CD4-positive, alpha-beta T cell treated with Interleukin-4 for 1 hour (primary cell): ENCODE data around the gene KRT5.
A peak's percentile ranks its signal among the peaks of the same experiment; 100 is the strongest.

Experiments used
- DNase-seq, 2 donors: peaks; one replicate each; pipeline ENCODE4 v3.0.0-alpha.2; 2020 to 2022

KRT5 gene

GRCh38 chr12:52535574-52535973 lies 15.4 kb upstream of the KRT5 start:
- no peak for DNase-seq

DNA sequence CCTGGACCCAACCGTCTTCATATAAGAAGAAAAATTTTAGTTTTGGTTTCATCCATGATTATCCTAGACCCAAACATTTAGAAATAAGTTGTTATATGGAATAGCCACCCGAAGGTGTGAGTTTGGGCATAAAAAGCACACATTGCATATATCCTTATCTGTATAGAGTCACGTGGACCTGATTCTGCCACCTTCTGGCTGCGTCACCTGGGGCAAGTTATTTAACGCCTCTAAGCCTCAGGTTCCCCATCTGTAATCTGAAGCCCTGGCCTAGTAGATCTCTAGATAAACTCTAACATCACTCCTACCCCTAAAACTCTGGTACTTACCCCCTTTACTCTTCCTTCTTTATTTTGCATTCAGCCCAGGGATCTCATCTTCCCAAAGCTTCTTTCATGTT lies 14.3 kb upstream of the KRT5 start:
- no peak for DNase-seq

DNA sequence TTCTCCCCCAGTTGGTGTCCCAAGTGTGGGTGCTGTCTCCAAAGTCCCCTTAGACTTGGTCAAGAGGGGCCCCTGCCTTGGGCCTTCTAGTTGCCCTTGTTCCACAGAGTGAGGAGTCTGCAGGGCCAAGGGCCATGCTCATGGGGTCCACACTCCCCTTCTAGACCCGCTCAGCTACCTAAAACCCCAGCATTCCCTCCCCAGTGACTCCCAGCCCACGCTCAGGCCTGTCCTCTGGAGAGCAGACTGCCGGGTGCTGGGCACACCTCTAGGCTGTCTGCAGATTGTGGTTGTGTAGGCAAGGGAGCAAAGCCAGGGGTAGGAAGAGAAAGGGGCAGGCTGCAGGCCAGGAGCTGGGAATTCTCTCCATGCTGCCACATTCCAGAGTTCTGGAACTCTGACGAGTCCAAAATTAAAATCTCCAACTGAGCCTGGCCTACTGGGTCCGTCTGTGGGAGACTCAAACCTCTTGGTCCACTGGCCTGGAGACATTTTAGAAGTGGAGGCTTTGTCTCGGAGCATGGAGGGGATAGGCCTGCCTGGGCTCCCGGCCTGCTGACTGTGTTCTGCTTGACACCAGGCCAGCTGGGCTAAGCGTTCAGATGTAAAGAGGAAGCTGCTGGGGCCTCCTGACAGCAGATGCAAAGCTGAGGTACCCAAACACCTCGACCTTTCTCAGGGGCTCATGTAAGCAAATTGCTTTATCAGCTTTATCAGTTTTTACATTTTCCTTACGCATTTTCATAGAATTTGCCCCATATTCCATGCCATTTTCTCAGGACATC lies 13.7 kb upstream of the KRT5 start:
- DNase-seq, result no peak

DNA sequence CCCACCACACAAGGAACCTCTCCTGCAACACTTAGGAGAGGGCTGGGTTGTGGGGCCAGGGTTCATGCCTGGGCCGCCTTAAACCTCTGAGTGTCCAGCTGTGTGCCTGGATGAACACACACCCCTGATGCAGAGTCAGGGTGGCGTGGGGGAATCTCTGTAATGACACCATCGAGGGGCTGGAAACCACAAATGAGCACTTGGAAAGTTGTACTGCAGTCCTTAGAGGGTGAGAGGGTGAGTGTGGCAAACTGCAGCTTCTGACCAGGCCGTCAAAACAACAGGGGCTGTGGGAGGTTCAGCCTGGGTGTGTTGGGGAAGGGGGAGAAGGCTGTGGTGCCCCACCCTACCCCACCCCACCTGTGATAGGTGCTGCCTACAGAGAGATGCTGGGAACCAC lies 12.4 kb upstream of the KRT5 start:
- DNase-seq, result no peak

- DNase-seq, result peak in 1 of 2 donors; percentile 43
Observed at GRCh38 chr12:52531566-52532300, 11.5 kb upstream of the KRT5 start.

DNA sequence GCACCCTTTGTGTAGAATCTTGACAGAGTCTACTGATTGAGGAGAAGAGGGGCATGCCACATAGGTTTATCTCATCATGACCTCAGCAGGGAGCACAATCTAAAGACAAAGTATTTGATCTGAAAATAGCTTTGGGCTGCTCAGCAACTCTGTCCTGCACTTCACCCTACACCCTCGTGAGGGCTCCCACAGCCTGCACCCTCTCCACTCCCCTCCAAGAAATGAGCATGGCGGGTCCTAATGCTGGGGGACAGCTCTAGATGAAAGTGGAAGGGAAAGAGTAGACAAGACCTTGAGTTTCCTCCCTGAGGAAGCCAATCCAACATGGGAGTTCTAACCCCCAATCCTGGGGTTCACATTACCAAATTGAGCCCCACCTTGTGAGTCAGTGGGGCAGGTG lies 10.7 kb upstream of the KRT5 start:
- DNase-seq, result no peak

GRCh38 chr12:52530366-52530765 lies 10.2 kb upstream of the KRT5 start:
- no peak for DNase-seq

- no peak for DNase-seq
Observed at GRCh38 chr12:52529846-52530245, 9.7 kb upstream of the KRT5 start.

DNA sequence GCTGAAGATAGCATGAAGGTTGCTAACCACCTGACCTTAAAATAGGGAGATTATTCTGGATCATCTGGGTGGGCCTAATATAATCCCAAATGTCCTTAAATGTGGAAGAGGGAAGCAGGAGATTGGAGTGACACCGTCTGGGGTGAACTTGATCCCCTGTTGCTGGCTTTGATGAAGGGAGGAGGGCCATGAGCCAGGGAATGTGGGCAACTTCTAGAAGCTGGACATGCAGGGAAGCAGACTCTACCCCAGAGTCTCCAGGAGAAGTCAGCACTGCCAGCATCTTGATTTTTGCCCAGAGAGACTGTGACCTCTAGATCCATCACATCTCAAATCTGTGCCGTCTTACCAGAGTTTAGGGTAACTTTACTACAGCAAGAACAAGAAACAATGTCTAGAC lies 9.2 kb upstream of the KRT5 start:
- no peak for DNase-seq

DNA sequence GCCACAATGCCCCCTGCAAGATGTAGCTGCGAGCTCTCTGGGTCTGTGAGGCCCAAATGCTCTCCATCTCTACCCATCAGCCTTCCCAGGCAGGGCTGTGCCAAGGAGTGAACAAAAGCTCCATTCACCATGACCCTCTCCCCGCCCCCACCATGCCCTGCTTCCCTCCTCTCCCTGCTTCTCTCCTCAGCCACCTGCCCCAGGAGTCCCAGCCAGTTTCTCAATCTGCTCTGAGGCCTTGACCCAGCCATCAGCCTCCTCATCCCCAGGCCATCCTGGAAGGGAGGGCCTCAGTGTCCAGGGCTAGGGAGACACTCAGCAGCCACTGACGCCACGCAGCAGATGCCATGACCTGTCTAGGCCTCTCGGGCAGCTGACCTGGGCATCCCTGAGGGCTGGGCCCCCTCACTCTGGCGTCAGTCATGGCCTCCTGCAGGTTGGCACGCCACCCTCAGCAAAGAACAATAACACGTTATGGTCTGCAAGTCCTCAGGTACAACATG lies 8.5 kb upstream of the KRT5 start:
- DNase-seq, result no peak

DNA sequence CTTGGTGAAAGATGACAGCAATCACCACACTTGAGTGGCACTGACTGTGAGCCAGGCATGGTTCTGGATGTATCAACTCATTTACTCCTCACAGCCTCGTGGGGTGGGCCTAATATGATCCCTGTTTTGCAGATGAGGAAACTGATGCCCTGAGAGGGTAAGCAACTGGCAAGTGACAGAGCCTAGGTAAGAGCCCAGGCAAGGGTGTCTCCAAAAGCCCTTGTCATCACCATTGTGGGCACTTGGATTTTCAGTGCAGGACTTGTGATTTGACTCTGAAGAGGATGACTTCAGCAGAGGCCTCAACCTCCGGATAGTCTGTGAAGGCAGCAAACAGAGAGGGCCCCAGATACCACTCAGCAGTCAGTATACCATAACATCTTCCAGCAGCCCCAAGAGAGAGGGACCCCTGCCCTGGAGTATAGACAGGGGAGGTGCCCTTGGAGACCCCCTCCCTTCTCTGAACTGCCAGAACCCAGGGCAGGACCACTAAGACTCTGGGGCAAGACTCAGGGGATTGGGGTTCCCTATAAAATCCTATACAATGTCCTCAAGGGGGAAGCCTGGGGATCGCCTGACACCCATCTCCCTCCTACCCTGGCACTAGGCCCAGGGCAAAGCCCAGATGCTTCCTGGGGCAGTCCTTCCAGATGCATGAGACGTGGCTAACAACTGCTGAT lies 7.1 kb upstream of the KRT5 start:
- DNase-seq, result peak in 1 of 2 donors; percentile 5

- DNase-seq, result peak in 1 of 2 donors; percentile 4
Observed at GRCh38 chr12:52526511-52526951, 6.3 kb upstream of the KRT5 start.

DNA sequence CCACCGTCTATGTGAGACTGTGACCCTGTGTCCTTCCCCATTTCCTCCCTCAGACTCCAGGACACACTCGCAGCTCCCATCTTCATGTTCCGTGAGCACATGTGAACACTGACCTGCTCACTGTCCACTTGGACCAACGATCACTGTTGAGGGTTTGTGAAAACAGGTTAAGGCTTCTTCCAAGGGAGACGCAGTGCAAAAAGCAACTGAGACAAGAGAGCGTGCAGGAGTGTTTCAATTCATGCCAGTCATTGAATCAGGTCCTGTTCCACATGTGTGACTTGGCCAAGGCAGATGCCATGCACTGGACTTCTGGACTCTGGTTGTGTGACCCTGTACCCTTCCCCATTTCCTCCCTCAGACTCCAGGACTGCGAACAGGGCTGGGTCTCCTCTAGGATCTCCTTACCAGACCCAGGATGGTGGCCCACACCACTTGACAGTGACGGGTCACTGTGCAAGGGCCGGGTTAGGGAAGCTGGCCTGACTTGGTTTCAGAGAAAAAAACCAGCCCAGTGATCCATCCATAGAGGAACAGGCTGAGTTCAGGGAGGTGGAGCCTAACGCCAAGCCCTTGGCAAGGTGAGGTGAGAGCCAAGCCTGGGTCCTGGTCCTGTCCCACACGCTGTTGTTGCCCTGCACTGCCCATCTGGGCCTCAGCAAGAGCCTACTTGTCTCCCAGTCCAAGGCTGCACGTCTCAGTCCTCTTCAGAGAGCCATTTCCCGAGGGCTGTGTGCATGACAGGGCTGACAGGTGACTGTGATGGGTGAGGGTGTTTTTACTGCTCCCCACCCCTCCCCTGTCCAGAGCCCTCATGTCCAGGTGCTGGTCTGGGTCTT lies 5.7 kb upstream of the KRT5 start:
- peak in 1 of 2 donors; percentile 3 for DNase-seq

- no peak for DNase-seq
Observed at GRCh38 chr12:52524898-52525591, 4.9 kb upstream of the KRT5 start.

- DNase-seq, result no peak
Observed at GRCh38 chr12:52524241-52524897, 4.2 kb upstream of the KRT5 start.

DNA sequence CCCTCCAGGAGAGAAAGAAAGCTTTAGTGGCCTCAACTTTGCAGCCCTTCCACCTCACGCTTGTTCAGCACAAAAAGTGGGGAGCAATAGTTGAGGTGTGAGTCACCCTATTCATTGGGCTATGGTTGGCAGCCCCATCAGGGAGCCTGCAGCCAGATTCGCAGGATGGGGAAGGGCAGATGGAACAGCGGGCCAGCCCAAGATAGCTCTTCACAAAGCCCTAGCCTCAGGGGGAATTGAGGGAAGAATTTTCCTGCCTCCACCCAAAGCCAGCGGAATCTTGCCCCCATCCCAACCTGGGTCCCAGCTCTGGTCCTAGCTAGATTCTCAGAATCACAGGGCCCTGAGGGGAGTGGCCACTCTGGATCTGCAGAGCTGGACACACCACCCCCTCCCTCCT lies 3.6 kb upstream of the KRT5 start:
- no peak for DNase-seq

DNA sequence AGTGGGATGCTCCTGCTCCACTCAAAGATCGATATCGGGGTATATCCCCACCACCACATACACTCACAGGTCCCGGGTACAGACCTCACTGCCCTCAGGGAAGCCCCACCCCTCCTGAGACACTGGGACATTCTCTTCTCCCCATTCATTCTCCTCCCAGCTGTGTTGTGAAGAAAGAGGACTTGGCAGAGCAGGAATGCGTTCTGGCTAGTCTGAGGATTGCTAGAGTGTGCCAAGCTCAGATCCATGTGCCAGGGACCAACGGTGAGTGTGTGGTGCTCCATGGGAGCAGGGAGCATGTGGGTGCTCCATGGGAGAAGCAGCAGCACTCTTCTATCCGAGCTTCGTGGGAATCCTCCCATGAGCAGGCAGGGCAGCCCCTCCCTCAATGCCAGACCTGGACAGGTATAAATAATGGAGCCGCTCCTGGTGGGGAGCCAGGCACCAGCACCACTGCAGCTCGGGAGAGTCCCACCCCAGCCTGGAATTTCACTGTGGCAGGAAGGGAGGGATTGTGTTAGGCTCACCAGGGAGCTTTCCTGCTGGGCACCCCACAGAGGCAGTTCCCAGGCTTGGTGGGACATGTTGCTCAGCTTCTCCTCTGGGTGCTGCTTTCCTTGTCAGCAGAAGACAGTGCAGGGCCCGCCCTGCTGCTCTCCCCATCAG lies 2.3 kb upstream of the KRT5 start:
- no peak for DNase-seq

GRCh38 chr12:52521568-52522266 lies 1.5 kb upstream of the KRT5 start:
- no peak for DNase-seq

DNA sequence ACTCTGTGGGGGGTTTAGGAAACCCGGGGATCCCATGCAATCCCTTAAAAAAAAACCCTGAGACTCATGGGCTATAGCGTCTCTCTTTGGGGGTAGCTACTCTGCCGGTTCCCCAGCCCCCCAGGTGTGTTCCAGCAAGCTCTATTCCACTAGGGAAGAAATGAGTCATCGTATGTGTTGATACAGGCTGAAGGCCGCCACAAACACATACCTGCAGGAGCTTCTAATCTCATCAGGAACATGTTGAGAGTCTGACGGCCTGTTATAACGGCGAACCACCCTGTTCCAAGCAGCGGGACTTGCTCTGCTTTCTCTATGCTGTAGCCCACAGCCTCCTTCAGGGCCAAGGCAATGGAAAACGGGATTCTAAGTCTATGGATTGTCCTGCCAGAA lies 977 bp upstream of the KRT5 start:
- DNase-seq, result no peak

DNA sequence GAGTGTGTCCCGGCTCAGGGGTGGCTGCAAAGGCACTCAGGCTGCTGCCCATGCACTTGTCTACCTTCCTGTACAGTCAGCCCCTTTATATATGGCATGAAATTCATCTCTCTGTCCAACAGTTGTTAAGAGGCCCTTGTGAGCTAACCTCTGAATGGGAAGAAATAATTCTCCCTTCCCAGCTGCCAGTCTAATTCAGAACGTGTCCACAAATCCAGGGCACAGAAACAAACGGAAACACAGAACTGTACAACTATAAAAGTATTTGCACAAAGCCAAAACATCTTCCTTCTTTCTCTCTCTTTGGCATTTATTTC lies 849 bp downstream of the KRT5 start:
- no peak for DNase-seq
